ENCODE data around the gene RCBTB2. TPM values are rescaled to one million over a fixed set of nuclear protein-coding genes. Genes with fewer than 3 reads are reported as not detected.

RCBTB2 gene
- total RNA-seq, 1 experiment from 2014 or later = 11.7 TPM

GRCh38 chr13:48532256-48532505 is 699 bp downstream of the RCBTB2 start:
- H3K79me2 ChIP-seq (ENCODE audit: insufficient read depth, low read length) = no peaks in the 10 kb centered on the region; the same call in 1 of the 2 replicates
- H2BK12ac ChIP-seq (ENCODE audit: insufficient read length, low read depth, low read length) = no peak overlapping the region
- Mint-ChIP-seq H3K36me3 (ENCODE audit: insufficient read depth in 1 of 3, low read depth in 3 of 3) (no peaks in the 10 kb centered on the region), H3K27me3 (ENCODE audit: low read depth) (no peaks in the 10 kb centered on the region), H3K4me3 (peak overlapping the region; percentile 92 to 93), H3K27ac (peak overlapping the region; percentile 90 to 99 (median 98)), H3K9me3 (no peaks in the 10 kb centered on the region), H3K4me1 (peaks cover 10 to 15% of the 10 kb centered on the region in 2 experiments)
- no peak overlapping the region for H3K4ac ChIP-seq (ENCODE audit: low read depth, low read length)
- H2BK15ac ChIP-seq (ENCODE audit: low read depth, low read length) = no peak overlapping the region
- peak overlapping the region; percentile 53 for H3K4me2 ChIP-seq (ENCODE audit: insufficient read depth, insufficient read length, low read length)
- H4K5ac ChIP-seq (ENCODE audit: insufficient read length, low read depth, low read length) = no peak overlapping the region
- no peak overlapping the region for H2AFZ ChIP-seq (ENCODE audit: low read length)
- no peak overlapping the region for H4K91ac ChIP-seq (ENCODE audit: insufficient read length, low read depth, low read length)
- TF ChIP-seq CTCF (conservative IDR thresholded peaks at IDR 0.05) = no peak
- no peaks in the 10 kb centered on the region; the same call in 1 of the 2 replicates for H3K4me1 ChIP-seq (ENCODE audit: insufficient read depth, low read length)
- no peaks in the 10 kb centered on the region for H3K27me3 ChIP-seq (ENCODE audit: insufficient read depth, low read length)
- peak overlapping the region; percentile 72 for H3K18ac ChIP-seq (ENCODE audit: insufficient read length, low read depth, low read length)
- H3K27ac ChIP-seq (ENCODE audit: insufficient read length, low read depth, low read length) = no peak overlapping the region
- no peaks in the 10 kb centered on the region for H3K9me3 ChIP-seq (ENCODE audit: control insufficient read depth, low read depth, low read length)
- no peak overlapping the region for H3K23ac ChIP-seq (ENCODE audit: insufficient read length, low read depth, low read length)
- WGBS (ENCODE audit: extremely low coverage, insufficient read length, low lambda C conversion rate) = no CpG with 5 or more reads among the region's 16 CpGs
- no peak for DNase-seq
- no peaks in the 10 kb centered on the region for H3K79me1 ChIP-seq (ENCODE audit: insufficient read depth, low read depth, low read length, poor library complexity, severe bottlenecking)
- no peak overlapping the region for H3K56ac ChIP-seq (ENCODE audit: insufficient read length, low read depth, low read length)
- no peaks in the 10 kb centered on the region for H4K20me1 ChIP-seq (ENCODE audit: control insufficient read depth, insufficient read depth, insufficient read length)
- no peak overlapping the region for H2BK20ac ChIP-seq (ENCODE audit: low read depth, low read length, poor library complexity, severe bottlenecking)
- no peak overlapping the region for H2BK120ac ChIP-seq (ENCODE audit: low read depth, low read length, poor library complexity, severe bottlenecking)
- H3K9ac ChIP-seq (ENCODE audit: extremely low read depth, insufficient read length, low read length) = peak overlapping the region; percentile 75
- no peak overlapping the region for H2AK5ac ChIP-seq (ENCODE audit: insufficient read length, low read length)
- no peak overlapping the region for H3T11ph ChIP-seq (ENCODE audit: low read length)
- H4K8ac ChIP-seq (replicated peaks; ENCODE audit: insufficient read length, low read depth, low read length) = no peak overlapping the region
- H3K14ac ChIP-seq (ENCODE audit: insufficient read depth, low read length) = peak overlapping the region; percentile 93
- no peak overlapping the region for H2BK5ac ChIP-seq (ENCODE audit: insufficient read length, low read length)
- H3K23me2 ChIP-seq (ENCODE audit: insufficient read length, low read depth, low read length, poor library complexity, severe bottlenecking) = peaks cover 5% of the 10 kb centered on the region

Measured in H9 (cell line).